Measurements from ENCODE around the gene OR8D4. TPM values are rescaled to one million over a fixed set of nuclear protein-coding genes. Genes with fewer than 3 reads are reported as not detected.

The OR8D4 gene
- total and polyA plus RNA-seq, 2 donors: 0.02 TPM; not detected in 1

- no peak for DNase-seq (ENCODE audit: low read depth in 6 of 9, low spot score in 9 of 9)
- Histone ChIP-seq H3K36me3 (ENCODE audit: control insufficient read depth in 2 of 2, insufficient read depth in 2 of 2, low read length in 1 of 2) (no peaks in the 10 kb centered on the region), H3K4me1 (ENCODE audit: control insufficient read depth in 2 of 2, insufficient read depth in 2 of 2, low read length in 2 of 2) (no peaks in the 10 kb centered on the region), H3K27me3 (ENCODE audit: control insufficient read depth in 2 of 2, insufficient read depth in 1 of 2, low read length in 1 of 2) (no peaks in the 10 kb centered on the region), H3K9me3 (ENCODE audit: control insufficient read depth in 2 of 2, insufficient read depth in 1 of 2, low read length in 1 of 2) (no peaks in the 10 kb centered on the region), H3K27ac (ENCODE audit: low read depth in 1 of 2, low read length in 1 of 2) (no peak overlapping the region), H3K4me3 (ENCODE audit: low read length in 2 of 2) (no peak overlapping the region)
- 97% methylated on average over 1 of the region's 1 CpG for WGBS
These were observed 43.2 kb downstream of the OR8D4 start for GRCh38 chr11:123945132-123945531.

DNA sequence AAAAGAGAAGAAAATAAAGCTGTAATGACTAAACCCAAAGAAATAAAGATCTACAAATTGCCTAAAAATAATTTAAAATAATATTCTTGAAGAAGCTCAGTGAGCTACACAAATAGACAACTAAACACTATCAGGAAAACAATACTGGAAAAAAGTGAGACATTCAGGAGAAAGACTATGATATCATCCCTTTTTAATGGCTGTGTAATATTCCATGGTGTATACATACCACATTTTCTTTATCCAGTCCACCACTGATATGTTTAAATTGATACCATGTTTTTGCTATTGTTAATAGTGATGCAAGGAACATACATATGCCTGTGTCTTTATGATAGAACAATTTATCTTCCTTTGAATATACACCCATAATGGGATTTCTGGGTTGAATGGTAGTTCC lies 54.8 kb downstream of the OR8D4 start:
- Histone ChIP-seq H3K4me3 (ENCODE audit: low read length in 2 of 2) (no peak overlapping the region), H3K4me1 (ENCODE audit: control insufficient read depth in 2 of 2, insufficient read depth in 2 of 2, low read length in 2 of 2) (no peaks in the 10 kb centered on the region), H3K27ac (ENCODE audit: low read depth in 1 of 2, low read length in 1 of 2) (no peak overlapping the region), H3K27me3 (ENCODE audit: control insufficient read depth in 2 of 2, insufficient read depth in 1 of 2, low read length in 1 of 2) (no peaks in the 10 kb centered on the region), H3K36me3 (ENCODE audit: control insufficient read depth in 2 of 2, insufficient read depth in 2 of 2, low read length in 1 of 2) (no peaks in the 10 kb centered on the region), H3K9me3 (ENCODE audit: control insufficient read depth in 2 of 2, insufficient read depth in 1 of 2, low read length in 1 of 2) (no peaks in the 10 kb centered on the region)
- DNase-seq (ENCODE audit: low read depth in 6 of 9, low spot score in 9 of 9): no peak

Other genes starting within 250 kb of the OR8D4 start
- gene SCN3B, start 247.5 kb upstream of the OR8D4 start, total RNA-seq: 0.14 TPM
- gene SCN3B, start 247.5 kb upstream of the OR8D4 start, polyA plus RNA-seq: 0.84 TPM
- gene ZNF202, start 160.5 kb upstream of the OR8D4 start, total RNA-seq: 5.7 TPM
- 10.7 TPM for gene ZNF202, start 160.5 kb upstream of the OR8D4 start, polyA plus RNA-seq
- gene OR6X1, start 147.6 kb upstream of the OR8D4 start, total RNA-seq: not detected
- gene OR6X1, start 147.6 kb upstream of the OR8D4 start, polyA plus RNA-seq: not detected
- not detected for gene OR6M1, start 95.8 kb upstream of the OR8D4 start, total RNA-seq
- not detected for gene OR6M1, start 95.8 kb upstream of the OR8D4 start, polyA plus RNA-seq
- gene TMEM225, start 16.5 kb upstream of the OR8D4 start, total RNA-seq: not detected
- gene TMEM225, start 16.5 kb upstream of the OR8D4 start, polyA plus RNA-seq: not detected
- gene OR4D5, start 37.5 kb downstream of the OR8D4 start, total RNA-seq: not detected
- not detected for gene OR4D5, start 37.5 kb downstream of the OR8D4 start, polyA plus RNA-seq
- not detected for gene OR6T1, start 41.7 kb downstream of the OR8D4 start, total RNA-seq
- gene OR6T1, start 41.7 kb downstream of the OR8D4 start, polyA plus RNA-seq: not detected
- gene OR10S1, start 75.6 kb downstream of the OR8D4 start, total RNA-seq: not detected
- not detected for gene OR10S1, start 75.6 kb downstream of the OR8D4 start, polyA plus RNA-seq
- gene OR10G6, start 93.0 kb downstream of the OR8D4 start, total RNA-seq: not detected
- gene OR10G6, start 93.0 kb downstream of the OR8D4 start, polyA plus RNA-seq: not detected
- not detected for gene OR10G4, start 110.8 kb downstream of the OR8D4 start, total RNA-seq
- under 0.01 TPM for gene OR10G4, start 110.8 kb downstream of the OR8D4 start, polyA plus RNA-seq
- gene OR10G9, start 120.8 kb downstream of the OR8D4 start, total RNA-seq: not detected
- not detected for gene OR10G9, start 120.8 kb downstream of the OR8D4 start, polyA plus RNA-seq
- gene OR10G8, start 124.6 kb downstream of the OR8D4 start, total RNA-seq: not detected
- not detected for gene OR10G8, start 124.6 kb downstream of the OR8D4 start, polyA plus RNA-seq
- not detected for gene OR10G7, start 139.2 kb downstream of the OR8D4 start, total RNA-seq
- gene OR10G7, start 139.2 kb downstream of the OR8D4 start, polyA plus RNA-seq: not detected
- 6.0 TPM for gene VWA5A, start 213.3 kb downstream of the OR8D4 start, total RNA-seq
- gene VWA5A, start 213.3 kb downstream of the OR8D4 start, polyA plus RNA-seq: 15.8 TPM

All from thymus (tissue), 11 donors.